GM19467 (cell line): ENCODE data around the gene PODNL1.
A peak's percentile ranks its signal among the peaks of the same experiment; 100 is the strongest.

Experiments used
- ATAC-seq: cut with Tn5 transposase; IDR thresholded peaks from one replicate; pipeline ENCODE4 v1.9.1; 2021; ENCODE audit warnings: mild to moderate bottlenecking, moderate library complexity; ENCODE audit not compliant: unreplicated experiment

Gene PODNL1

DNA sequence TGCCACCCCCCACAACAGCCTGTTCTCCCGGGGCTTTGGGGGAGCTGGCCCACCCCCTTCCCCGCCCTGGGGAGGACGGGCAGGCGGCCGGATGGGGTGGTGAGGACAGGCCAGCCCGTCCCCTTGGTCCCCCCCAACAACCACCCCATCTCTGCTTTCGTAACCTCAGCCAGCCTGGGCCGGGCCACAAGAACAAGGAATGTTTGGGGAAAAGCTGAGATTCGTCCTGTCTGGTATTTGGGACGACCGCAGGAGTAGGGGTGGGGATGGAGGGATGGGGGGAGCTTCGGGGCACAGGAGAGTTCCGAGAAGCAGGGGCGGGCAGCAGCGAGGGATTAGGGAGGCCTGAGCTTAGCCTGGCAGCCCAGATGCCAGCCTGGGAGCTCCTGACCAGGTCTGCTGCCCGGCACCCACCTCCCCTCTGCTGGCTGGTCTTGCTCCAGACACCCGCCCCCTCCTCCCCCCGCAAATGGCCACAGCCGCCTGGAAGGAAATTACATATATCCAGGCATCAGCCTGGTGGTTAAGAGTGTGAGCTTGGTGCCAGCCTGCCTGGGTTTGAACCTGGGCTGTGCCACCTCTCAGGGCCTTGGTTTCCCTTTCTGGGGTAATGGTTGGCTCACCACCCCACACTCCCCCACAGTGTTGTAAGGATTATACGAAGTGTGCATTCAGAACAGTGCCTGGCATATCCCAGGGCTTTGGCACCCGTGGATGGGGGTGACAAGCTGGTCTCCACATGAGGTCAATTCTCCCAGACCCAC is at the start of gene PODNL1:
Gene PODNL1 (minus strand): TSS at position 117 of the 764 bp plus-strand sequence. CDS start 236 bp downstream, outside the sequence.
- no peak for ATAC-seq

- ATAC-seq, result no peak
These were observed 49.1 kb upstream of the PODNL1 start for GRCh38 chr19:13987101-13987890.

- ATAC-seq, result peak; percentile 76
These were observed 48.2 kb upstream of the PODNL1 start for GRCh38 chr19:13986348-13986904.

DNA sequence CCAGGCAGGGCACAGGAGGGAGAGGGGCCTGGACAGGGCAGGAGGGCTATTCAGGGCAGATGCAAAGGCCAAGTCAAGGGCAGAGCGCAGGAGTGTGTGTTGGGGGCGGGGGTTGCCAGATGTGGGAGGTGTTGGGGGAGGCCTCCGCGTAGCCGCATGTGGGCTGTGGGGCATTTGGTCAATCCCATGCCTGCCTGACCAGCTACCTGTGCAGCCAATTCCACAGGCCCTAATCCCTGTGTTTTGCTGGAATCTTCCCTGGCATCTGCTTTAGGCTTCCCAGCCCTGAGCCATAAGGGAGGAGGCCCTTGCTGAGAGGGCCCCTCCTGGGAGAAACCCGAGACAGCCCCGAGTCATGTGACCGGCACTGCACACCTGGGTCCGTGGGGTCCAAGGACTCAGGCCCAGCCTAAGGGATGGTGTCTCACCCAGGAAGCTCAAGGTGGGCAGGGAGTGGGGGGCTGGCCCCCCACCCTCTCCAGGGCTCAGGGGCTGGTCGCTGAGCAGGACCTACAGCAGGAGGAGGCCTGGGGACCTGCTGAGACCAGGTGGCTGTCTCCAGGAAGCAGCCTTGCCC is 47.6 kb upstream of the PODNL1 start:
- ATAC-seq, result peak; percentile 29

GRCh38 chr19:13984875-13985741 is 46.9 kb upstream of the PODNL1 start:
- no peak for ATAC-seq

GRCh38 chr19:13984186-13984585 is 46.0 kb upstream of the PODNL1 start:
- ATAC-seq, result no peak

- ATAC-seq, result no peak
These were observed 45.1 kb upstream of the PODNL1 start for GRCh38 chr19:13983213-13983889.

GRCh38 chr19:13982773-13983172 is 44.6 kb upstream of the PODNL1 start:
- ATAC-seq, result no peak

DNA sequence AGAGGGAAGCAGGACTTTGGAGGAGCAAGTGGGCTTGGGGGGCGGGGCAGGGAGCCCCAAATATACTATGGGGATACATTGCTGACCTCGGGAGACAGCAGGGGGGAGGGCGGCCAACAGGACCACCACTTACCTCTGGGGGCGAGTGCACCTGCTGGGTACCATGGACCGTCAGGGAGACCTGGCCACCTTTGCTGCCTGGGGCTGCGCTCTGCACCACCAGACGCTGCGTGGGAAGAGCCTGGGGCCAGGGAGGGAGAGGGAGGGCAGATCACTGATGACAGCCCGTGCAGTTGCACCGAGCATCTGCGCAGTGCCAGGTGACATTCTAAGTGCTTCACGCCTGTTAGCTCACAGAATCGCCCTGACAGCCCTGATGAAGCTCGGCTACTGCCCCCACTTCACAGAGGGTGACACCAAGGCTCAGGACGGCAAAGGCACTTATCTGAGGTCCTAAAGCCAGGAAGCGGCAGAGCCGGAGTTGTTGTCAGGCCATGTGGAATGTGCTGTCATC is 43.8 kb upstream of the PODNL1 start:
- no peak for ATAC-seq

DNA sequence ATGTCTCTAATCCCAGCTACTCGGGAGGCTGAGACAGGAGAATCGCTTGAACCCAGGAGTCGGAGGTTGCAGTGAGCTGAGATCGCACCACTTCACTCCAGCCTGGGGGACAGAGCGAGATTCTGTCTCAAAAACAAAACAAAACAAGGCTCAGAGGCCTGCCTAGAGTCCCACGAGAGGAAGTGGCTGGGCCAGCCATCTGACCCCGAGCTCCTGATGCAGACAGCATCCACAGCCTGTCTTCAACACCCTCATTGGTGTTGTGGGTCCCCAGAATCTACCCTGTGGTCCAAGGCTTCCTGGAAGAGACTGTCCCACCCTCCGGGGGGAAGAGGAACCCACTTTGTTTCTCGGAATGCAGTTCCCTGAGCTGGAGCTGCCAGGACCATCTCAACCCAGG is 43.2 kb upstream of the PODNL1 start:
- ATAC-seq, result no peak

DNA sequence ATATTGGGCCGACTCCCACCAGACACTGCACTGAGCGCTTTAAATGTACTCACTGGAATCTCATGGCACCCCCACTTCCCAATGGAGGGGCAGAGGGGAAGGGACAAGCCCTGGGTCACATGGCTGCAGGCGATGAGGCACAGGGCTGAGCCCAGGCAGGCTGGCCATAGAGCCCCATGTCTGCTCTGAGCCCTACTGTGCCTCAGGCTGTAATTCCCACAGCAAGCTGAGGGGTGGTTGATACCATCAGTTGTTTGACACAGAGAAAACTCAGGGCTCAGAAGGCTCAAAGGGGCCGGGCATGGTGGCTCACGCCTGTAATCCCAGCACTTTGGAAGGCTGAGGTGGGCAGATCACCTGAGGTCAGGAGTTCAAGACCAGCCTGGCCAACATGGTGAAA is 42.8 kb upstream of the PODNL1 start:
- ATAC-seq, result no peak

- ATAC-seq, result no peak
These were observed 42.1 kb upstream of the PODNL1 start for GRCh38 chr19:13980340-13980739.

GRCh38 chr19:13979686-13980085 is 41.5 kb upstream of the PODNL1 start:
- ATAC-seq, result no peak

DNA sequence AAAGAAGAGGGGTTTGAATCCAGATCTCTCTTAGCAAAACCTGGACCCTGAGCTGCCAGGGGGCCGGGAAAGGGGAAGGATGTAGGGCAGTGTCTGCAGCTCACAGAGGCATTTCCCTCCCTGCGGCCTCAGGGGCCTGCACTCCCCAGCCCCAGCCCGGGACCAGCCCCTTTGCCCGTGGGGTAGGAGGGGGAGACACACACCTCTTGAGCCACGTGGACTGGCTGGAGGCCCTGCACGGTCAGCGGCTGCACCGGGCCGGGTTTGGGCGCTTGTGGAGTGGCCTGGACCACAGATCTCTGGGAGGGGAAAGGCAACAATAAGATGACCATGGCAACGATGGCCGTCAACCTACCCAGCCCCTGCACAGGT is 41.0 kb upstream of the PODNL1 start:
- no peak for ATAC-seq

DNA sequence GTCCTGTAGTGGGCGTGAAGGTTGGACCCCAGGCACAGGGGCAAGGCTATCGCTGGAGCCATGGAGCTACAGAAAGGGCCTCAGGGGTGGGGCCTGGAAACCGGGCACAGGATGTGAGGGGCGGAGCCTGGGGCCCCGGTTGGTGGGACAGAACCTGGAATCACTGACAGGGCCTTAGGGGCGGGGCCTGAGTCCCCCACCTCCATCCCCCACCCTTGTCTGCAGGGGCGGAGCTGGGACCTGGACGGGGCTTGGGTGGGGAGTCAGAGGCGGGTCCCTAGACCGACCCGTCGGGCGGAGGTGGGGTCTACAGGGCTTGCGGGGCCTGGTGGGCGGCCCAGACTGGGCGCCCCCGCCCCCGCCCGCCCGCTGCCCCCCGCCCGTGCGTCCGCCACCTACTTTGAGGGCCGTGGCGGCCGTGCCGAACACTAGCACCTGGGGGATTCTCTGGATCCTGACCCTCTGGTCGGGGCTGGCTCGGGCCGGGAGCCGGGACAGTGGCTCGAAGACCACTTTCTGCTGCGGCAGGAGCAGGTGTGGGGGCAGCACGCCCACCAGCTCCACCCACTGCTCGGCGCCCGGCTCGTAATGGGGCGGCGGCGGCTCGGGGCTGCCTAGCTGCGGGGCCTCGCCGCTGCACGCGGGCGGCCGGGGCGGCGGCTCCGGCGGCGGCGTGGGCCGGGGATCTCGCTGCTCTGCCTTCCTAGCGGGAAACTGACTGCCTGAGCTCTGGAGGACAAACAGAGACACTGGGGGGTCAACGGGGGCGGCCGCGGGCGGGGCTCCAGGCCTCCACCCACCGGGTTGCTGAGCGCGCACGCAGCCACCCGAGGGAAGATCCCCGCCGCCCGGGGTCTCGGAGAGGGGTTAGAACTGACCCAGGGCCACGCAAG is 40.4 kb upstream of the PODNL1 start:
- no peak for ATAC-seq

- no peak for ATAC-seq
These were observed 39.6 kb upstream of the PODNL1 start for GRCh38 chr19:13977803-13978202.

GRCh38 chr19:13976446-13976845 is 38.2 kb upstream of the PODNL1 start:
- no peak for ATAC-seq

- no peak for ATAC-seq
These were observed 37.7 kb upstream of the PODNL1 start for GRCh38 chr19:13975870-13976269.

GRCh38 chr19:13974073-13974472 is 35.9 kb upstream of the PODNL1 start:
- ATAC-seq, result no peak
